ENCODE measurements around the gene CENPC. TPM values are rescaled to one million over a fixed set of nuclear protein-coding genes. Genes with fewer than 3 reads are reported as not detected.

The CENPC gene
- total and polyA plus RNA-seq, 2 donors (not counting 1 experiment from before 2014, with no cell fraction given) = 11.7 to 67.0 TPM

- peaks cover 35% of the 10 kb centered on the region for H4K20me1 ChIP-seq (ENCODE audit: control insufficient read depth, insufficient read depth, low read length, poor library complexity, severe bottlenecking)
- Mint-ChIP-seq H3K4me3 (no peak overlapping the region), H3K4me1 (peaks cover 29% of the 10 kb centered on the region), H3K27ac (no peak overlapping the region), H3K9me3 (ENCODE audit: insufficient read depth) (no peaks in the 10 kb centered on the region), H3K27me3 (no peaks in the 10 kb centered on the region)
- peaks cover 6 to 33% of the 10 kb centered on the region in 2 experiments for H3K36me3 ChIP-seq (replicated peaks in 1 of 2; ENCODE audit: control extremely low read depth in 1 of 2, control insufficient read depth in 1 of 2, extremely low read depth in 1 of 2, insufficient read depth in 2 of 2, low read length in 1 of 2)
- TF ChIP-seq CTCF (IDR thresholded peaks at IDR 0.05) = no peak
- no peak for TF ChIP-seq EZH2 (IDR thresholded peaks at IDR 0.05; ENCODE audit: borderline replicate concordance, insufficient read depth, low read depth, low read length, poor library complexity, severe bottlenecking)
- no peak overlapping the region for H3K4me3 ChIP-seq (ENCODE audit: control extremely low read depth in 1 of 5, extremely low read depth in 1 of 5, insufficient read depth in 1 of 5, low read depth in 2 of 5, low read length in 4 of 5)
- ChIA-PET CTCF (no interaction called here), POLR2A (no interaction called here)
- H3K4me1 ChIP-seq (ENCODE audit: control insufficient read depth in 2 of 2, insufficient read depth in 2 of 2, low read length in 2 of 2) = peaks cover 4 to 5% of the 10 kb centered on the region in 2 donors
- H3K9ac ChIP-seq (ENCODE audit: low read length) = no peak overlapping the region
- peaks cover 63% of the 10 kb centered on the region for H3K79me2 ChIP-seq (ENCODE audit: control insufficient read depth, insufficient read depth, low read length)
- WGBS (ENCODE audit: insufficient coverage) = no CpG with 5 or more reads among the region's 1 CpG
- no peak overlapping the region for H3K4me2 ChIP-seq (replicated peaks; ENCODE audit: low read depth, low read length, poor library complexity, severe bottlenecking)
- H3K27me3 ChIP-seq (replicated peaks in 1 of 4; ENCODE audit: control extremely low read depth in 1 of 4, control insufficient read depth in 3 of 4, insufficient read depth in 4 of 4, low read length in 3 of 4) = no peaks in the 10 kb centered on the region
- H2AFZ ChIP-seq (ENCODE audit: insufficient read depth, low read depth, low read length, poor library complexity, severe bottlenecking) = no peak overlapping the region
- DNase-seq (no peak), ATAC-seq (ENCODE audit: low read depth) (no peak)
- no peaks in the 10 kb centered on the region for H3K9me3 ChIP-seq (ENCODE audit: control extremely low read depth in 1 of 3, control insufficient read depth in 2 of 3, insufficient read depth in 1 of 3, low read length in 2 of 3)
- H3K27ac ChIP-seq (ENCODE audit: low read length in 2 of 2) = no peak overlapping the region
- intact Hi-C loops (cut with micrococcal nuclease) = no loop called here
Measured at GRCh38 chr4:67521506-67521905, 23.8 kb downstream of the CENPC start.

- POLR2A ChIA-PET = no interaction called here
Measured at GRCh38 chr4:67520141-67520540, 25.2 kb downstream of the CENPC start.

More at GRCh38 chr4:67520141-67520540, 25.2 kb downstream of the CENPC start:
- H3K27ac ChIP-seq (ENCODE audit: low read length in 2 of 2) = no peak overlapping the region
- no peak for DNase-seq
- intact Hi-C loops (cut with micrococcal nuclease) = no loop called here
- no peak overlapping the region for H3K9ac ChIP-seq (ENCODE audit: low read length)
- no peak overlapping the region for H3K4me3 ChIP-seq (ENCODE audit: control extremely low read depth in 1 of 5, extremely low read depth in 1 of 5, insufficient read depth in 1 of 5, low read depth in 2 of 5, low read length in 4 of 5)
- TF ChIP-seq EZH2 (IDR thresholded peaks at IDR 0.05; ENCODE audit: borderline replicate concordance, insufficient read depth, low read depth, low read length, poor library complexity, severe bottlenecking) (no peak), CTCF (IDR thresholded peaks at IDR 0.05) (no peak)
- CTCF ChIA-PET = no interaction called here
- no peak overlapping the region for H2AFZ ChIP-seq (ENCODE audit: insufficient read depth, low read depth, low read length, poor library complexity, severe bottlenecking)
- H3K27me3 ChIP-seq (replicated peaks in 1 of 4; ENCODE audit: control extremely low read depth in 1 of 4, control insufficient read depth in 3 of 4, insufficient read depth in 4 of 4, low read length in 3 of 4) = no peaks in the 10 kb centered on the region
- no peak for ATAC-seq (ENCODE audit: low read depth)
- peaks cover 4 to 5% of the 10 kb centered on the region in 2 donors for H3K4me1 ChIP-seq (ENCODE audit: control insufficient read depth in 2 of 2, insufficient read depth in 2 of 2, low read length in 2 of 2)
- H3K4me1 Mint-ChIP-seq = peaks cover 19% of the 10 kb centered on the region
- H3K9me3 Mint-ChIP-seq (ENCODE audit: insufficient read depth) = no peaks in the 10 kb centered on the region
- H3K27me3 Mint-ChIP-seq = no peaks in the 10 kb centered on the region
- H3K4me3 Mint-ChIP-seq = no peak overlapping the region
- WGBS (ENCODE audit: insufficient coverage) = 100% methylated on average over 4 of the region's 5 CpGs
- H3K9me3 ChIP-seq (ENCODE audit: control extremely low read depth in 1 of 3, control insufficient read depth in 2 of 3, insufficient read depth in 1 of 3, low read length in 2 of 3) = no peaks in the 10 kb centered on the region
- H4K20me1 ChIP-seq (ENCODE audit: control insufficient read depth, insufficient read depth, low read length, poor library complexity, severe bottlenecking) = peaks cover 35% of the 10 kb centered on the region
- H3K79me2 ChIP-seq (ENCODE audit: control insufficient read depth, insufficient read depth, low read length) = peaks cover 51% of the 10 kb centered on the region
- no peak overlapping the region for H3K4me2 ChIP-seq (replicated peaks; ENCODE audit: low read depth, low read length, poor library complexity, severe bottlenecking)
- peaks cover 9 to 39% of the 10 kb centered on the region in 2 experiments for H3K36me3 ChIP-seq (replicated peaks in 1 of 2; ENCODE audit: control extremely low read depth in 1 of 2, control insufficient read depth in 1 of 2, extremely low read depth in 1 of 2, insufficient read depth in 2 of 2, low read length in 1 of 2)
- no peak overlapping the region for H3K27ac Mint-ChIP-seq

Measured in B cell (primary cell).